ENCODE data around the gene CALHM6. TPM values are rescaled to one million over a fixed set of nuclear protein-coding genes. Genes with fewer than 3 reads are reported as not detected.

The CALHM6 gene
- total and polyA plus RNA-seq, 4 donors, result 6.7 to 9.0 (median 7.8) TPM

GRCh38 chr6:116468293-116468692 is 7.1 kb downstream of the CALHM6 start:
- no CpG with 5 or more reads among the region's 1 CpG for WGBS (ENCODE audit: insufficient coverage)
- no peaks in the 10 kb centered on the region for H3K4me1 ChIP-seq (ENCODE audit: control insufficient read depth, insufficient read depth, low read length)
- no peaks in the 10 kb centered on the region for H3K9me3 ChIP-seq (ENCODE audit: control insufficient read depth, insufficient read depth, low read length)
- H3K27ac ChIP-seq (ENCODE audit: low read depth, low read length), result no peak overlapping the region
- DNase-seq (ENCODE audit: low read depth in 4 of 6, low spot score in 6 of 6), result no peak
- no peak overlapping the region for H3K4me3 ChIP-seq (ENCODE audit: low read depth, low read length)
- H3K36me3 ChIP-seq (ENCODE audit: control insufficient read depth, insufficient read depth, low read length), result no peaks in the 10 kb centered on the region
- peaks cover 14% of the 10 kb centered on the region for H3K27me3 ChIP-seq (ENCODE audit: control insufficient read depth, insufficient read depth, low read length)

GRCh38 chr6:116471531-116471930 is 10.4 kb downstream of the CALHM6 start:
- no peak overlapping the region for H3K27ac ChIP-seq (ENCODE audit: low read depth, low read length)
- no CpG with 5 or more reads among the region's 1 CpG for WGBS (ENCODE audit: insufficient coverage)

GRCh38 chr6:116472706-116473105 is 11.5 kb downstream of the CALHM6 start:
- Histone ChIP-seq H3K4me3 (ENCODE audit: low read depth, low read length) (no peak overlapping the region), H3K27ac (ENCODE audit: low read depth, low read length) (no peak overlapping the region), H3K36me3 (ENCODE audit: control insufficient read depth, insufficient read depth, low read length) (no peaks in the 10 kb centered on the region), H3K27me3 (ENCODE audit: control insufficient read depth, insufficient read depth, low read length) (no peaks in the 10 kb centered on the region), H3K9me3 (ENCODE audit: control insufficient read depth, insufficient read depth, low read length) (no peaks in the 10 kb centered on the region), H3K4me1 (ENCODE audit: control insufficient read depth, insufficient read depth, low read length) (no peaks in the 10 kb centered on the region)
- DNase-seq (ENCODE audit: low read depth in 4 of 6, low spot score in 6 of 6), result no peak
- no CpG with 5 or more reads among the region's 3 CpGs for WGBS (ENCODE audit: insufficient coverage)

More at GRCh38 chr6:116471531-116471930, 10.4 kb downstream of the CALHM6 start:
- no peaks in the 10 kb centered on the region for H3K27me3 ChIP-seq (ENCODE audit: control insufficient read depth, insufficient read depth, low read length)
- no peak overlapping the region for H3K4me3 ChIP-seq (ENCODE audit: low read depth, low read length)
- no peaks in the 10 kb centered on the region for H3K9me3 ChIP-seq (ENCODE audit: control insufficient read depth, insufficient read depth, low read length)
- H3K36me3 ChIP-seq (ENCODE audit: control insufficient read depth, insufficient read depth, low read length), result no peaks in the 10 kb centered on the region
- H3K4me1 ChIP-seq (ENCODE audit: control insufficient read depth, insufficient read depth, low read length), result no peaks in the 10 kb centered on the region
- no peak for DNase-seq (ENCODE audit: low read depth in 4 of 6, low spot score in 6 of 6)

- Histone ChIP-seq H3K27ac (ENCODE audit: low read depth, low read length) (no peak overlapping the region), H3K36me3 (ENCODE audit: control insufficient read depth, insufficient read depth, low read length) (no peaks in the 10 kb centered on the region), H3K27me3 (ENCODE audit: control insufficient read depth, insufficient read depth, low read length) (no peaks in the 10 kb centered on the region), H3K4me1 (ENCODE audit: control insufficient read depth, insufficient read depth, low read length) (no peaks in the 10 kb centered on the region), H3K9me3 (ENCODE audit: control insufficient read depth, insufficient read depth, low read length) (no peaks in the 10 kb centered on the region), H3K4me3 (ENCODE audit: low read depth, low read length) (no peak overlapping the region)
- no peak for DNase-seq (ENCODE audit: low read depth in 4 of 6, low spot score in 6 of 6)
- no CpG with 5 or more reads among the region's 1 CpG for WGBS (ENCODE audit: insufficient coverage)
Observed at GRCh38 chr6:116475141-116475540, 14.0 kb downstream of the CALHM6 start.

- no peaks in the 10 kb centered on the region for H3K36me3 ChIP-seq (ENCODE audit: control insufficient read depth, insufficient read depth, low read length)
- no peak overlapping the region for H3K27ac ChIP-seq (ENCODE audit: low read depth, low read length)
- 92% methylated on average over 2 of the region's 5 CpGs for WGBS (ENCODE audit: insufficient coverage)
- DNase-seq (ENCODE audit: low read depth in 4 of 6, low spot score in 6 of 6), result no peak
- H3K4me1 ChIP-seq (ENCODE audit: control insufficient read depth, insufficient read depth, low read length), result no peaks in the 10 kb centered on the region
- no peaks in the 10 kb centered on the region for H3K9me3 ChIP-seq (ENCODE audit: control insufficient read depth, insufficient read depth, low read length)
- H3K4me3 ChIP-seq (ENCODE audit: low read depth, low read length), result no peak overlapping the region
- no peaks in the 10 kb centered on the region for H3K27me3 ChIP-seq (ENCODE audit: control insufficient read depth, insufficient read depth, low read length)
Observed at GRCh38 chr6:116476002-116476678, 15.0 kb downstream of the CALHM6 start.

GRCh38 chr6:116482780-116483179 is 21.6 kb downstream of the CALHM6 start:
- H3K27me3 ChIP-seq (ENCODE audit: control insufficient read depth, insufficient read depth, low read length), result no peaks in the 10 kb centered on the region
- H3K4me3 ChIP-seq (ENCODE audit: low read depth, low read length), result no peak overlapping the region
- H3K4me1 ChIP-seq (ENCODE audit: control insufficient read depth, insufficient read depth, low read length), result no peaks in the 10 kb centered on the region
- 86% methylated on average over 1 of the region's 1 CpG for WGBS (ENCODE audit: insufficient coverage)
- H3K36me3 ChIP-seq (ENCODE audit: control insufficient read depth, insufficient read depth, low read length), result no peaks in the 10 kb centered on the region
- no peak overlapping the region for H3K27ac ChIP-seq (ENCODE audit: low read depth, low read length)
- no peaks in the 10 kb centered on the region for H3K9me3 ChIP-seq (ENCODE audit: control insufficient read depth, insufficient read depth, low read length)
- no peak for DNase-seq (ENCODE audit: low read depth in 4 of 6, low spot score in 6 of 6)

GRCh38 chr6:116483616-116484015 is 22.4 kb downstream of the CALHM6 start:
- WGBS (ENCODE audit: insufficient coverage), result no CpG with 5 or more reads among the region's 2 CpGs
- Histone ChIP-seq H3K27me3 (ENCODE audit: control insufficient read depth, insufficient read depth, low read length) (no peaks in the 10 kb centered on the region), H3K27ac (ENCODE audit: low read depth, low read length) (no peak overlapping the region), H3K9me3 (ENCODE audit: control insufficient read depth, insufficient read depth, low read length) (no peaks in the 10 kb centered on the region), H3K4me3 (ENCODE audit: low read depth, low read length) (no peak overlapping the region), H3K4me1 (ENCODE audit: control insufficient read depth, insufficient read depth, low read length) (no peaks in the 10 kb centered on the region), H3K36me3 (ENCODE audit: control insufficient read depth, insufficient read depth, low read length) (no peaks in the 10 kb centered on the region)
- no peak for DNase-seq (ENCODE audit: low read depth in 4 of 6, low spot score in 6 of 6)

GRCh38 chr6:116485559-116486184 is 24.5 kb downstream of the CALHM6 start:
- no peaks in the 10 kb centered on the region for H3K36me3 ChIP-seq (ENCODE audit: control insufficient read depth, insufficient read depth, low read length)
- H3K27ac ChIP-seq (ENCODE audit: low read depth, low read length), result no peak overlapping the region
- H3K4me1 ChIP-seq (ENCODE audit: control insufficient read depth, insufficient read depth, low read length), result no peaks in the 10 kb centered on the region
- H3K9me3 ChIP-seq (ENCODE audit: control insufficient read depth, insufficient read depth, low read length), result no peaks in the 10 kb centered on the region
- no peaks in the 10 kb centered on the region for H3K27me3 ChIP-seq (ENCODE audit: control insufficient read depth, insufficient read depth, low read length)
- no peak overlapping the region for H3K4me3 ChIP-seq (ENCODE audit: low read depth, low read length)
- WGBS (ENCODE audit: insufficient coverage), result 100% methylated on average over 1 of the region's 5 CpGs
- DNase-seq (ENCODE audit: low read depth in 4 of 6, low spot score in 6 of 6), result no peak

GRCh38 chr6:116491610-116492330 is 30.6 kb downstream of the CALHM6 start:
- Histone ChIP-seq H3K9me3 (ENCODE audit: control insufficient read depth, insufficient read depth, low read length) (no peaks in the 10 kb centered on the region), H3K27me3 (ENCODE audit: control insufficient read depth, insufficient read depth, low read length) (no peaks in the 10 kb centered on the region), H3K36me3 (ENCODE audit: control insufficient read depth, insufficient read depth, low read length) (no peaks in the 10 kb centered on the region), H3K4me1 (ENCODE audit: control insufficient read depth, insufficient read depth, low read length) (no peaks in the 10 kb centered on the region), H3K4me3 (ENCODE audit: low read depth, low read length) (no peak overlapping the region), H3K27ac (ENCODE audit: low read depth, low read length) (no peak overlapping the region)
- WGBS (ENCODE audit: insufficient coverage), result no CpG with 5 or more reads among the region's 1 CpG
- no peak for DNase-seq (ENCODE audit: low read depth in 4 of 6, low spot score in 6 of 6)
